Measurements from ENCODE around the gene PABPN1L.

DNA sequence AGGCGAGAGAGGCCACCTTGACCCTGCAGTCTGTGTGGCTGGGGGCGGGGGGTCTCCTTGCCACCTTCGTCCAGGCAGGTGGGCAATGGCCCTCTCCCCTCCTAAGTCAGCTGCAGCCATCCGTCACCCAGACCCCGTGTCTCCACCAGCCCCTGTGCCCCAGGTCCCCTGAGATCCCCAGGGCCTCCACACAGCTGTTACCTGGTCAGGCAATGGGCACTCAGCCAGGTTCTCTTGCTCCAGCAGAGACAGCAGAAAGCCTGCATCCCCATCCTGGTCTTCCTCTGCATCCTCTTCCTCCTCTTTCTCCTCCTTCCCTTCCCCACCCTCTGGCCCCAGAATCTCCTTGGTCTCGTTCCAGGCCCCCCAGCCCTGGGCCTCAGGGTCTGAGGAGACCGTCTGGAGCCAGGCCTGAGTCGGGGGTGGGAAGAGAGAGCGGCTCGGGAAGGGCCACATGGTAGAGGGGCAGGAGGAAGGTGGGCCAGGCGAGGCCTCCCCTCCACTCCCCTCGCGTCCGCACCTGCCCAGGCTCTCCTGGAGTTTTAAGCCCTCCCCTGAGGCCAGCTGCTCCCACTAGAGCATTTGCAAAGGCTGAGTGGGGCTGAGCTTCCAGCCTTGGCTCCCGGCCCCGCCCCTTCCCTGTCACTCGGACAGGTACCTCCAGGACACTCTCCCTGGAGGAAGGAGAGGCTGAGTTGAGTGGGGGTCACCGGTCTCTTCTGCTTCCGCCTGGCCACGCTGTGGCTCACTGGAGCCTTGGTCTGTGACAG, at the start of gene PABPN1L:
- TF ChIP-seq DMTF1 (CRISPR knock-in tag; IDR thresholded peaks at IDR 0.05) (no peak), SMC3 (IDR thresholded peaks at IDR 0.05; ENCODE audit: low read length) (no peak)
- TF ChIP-seq, protein P1, sequence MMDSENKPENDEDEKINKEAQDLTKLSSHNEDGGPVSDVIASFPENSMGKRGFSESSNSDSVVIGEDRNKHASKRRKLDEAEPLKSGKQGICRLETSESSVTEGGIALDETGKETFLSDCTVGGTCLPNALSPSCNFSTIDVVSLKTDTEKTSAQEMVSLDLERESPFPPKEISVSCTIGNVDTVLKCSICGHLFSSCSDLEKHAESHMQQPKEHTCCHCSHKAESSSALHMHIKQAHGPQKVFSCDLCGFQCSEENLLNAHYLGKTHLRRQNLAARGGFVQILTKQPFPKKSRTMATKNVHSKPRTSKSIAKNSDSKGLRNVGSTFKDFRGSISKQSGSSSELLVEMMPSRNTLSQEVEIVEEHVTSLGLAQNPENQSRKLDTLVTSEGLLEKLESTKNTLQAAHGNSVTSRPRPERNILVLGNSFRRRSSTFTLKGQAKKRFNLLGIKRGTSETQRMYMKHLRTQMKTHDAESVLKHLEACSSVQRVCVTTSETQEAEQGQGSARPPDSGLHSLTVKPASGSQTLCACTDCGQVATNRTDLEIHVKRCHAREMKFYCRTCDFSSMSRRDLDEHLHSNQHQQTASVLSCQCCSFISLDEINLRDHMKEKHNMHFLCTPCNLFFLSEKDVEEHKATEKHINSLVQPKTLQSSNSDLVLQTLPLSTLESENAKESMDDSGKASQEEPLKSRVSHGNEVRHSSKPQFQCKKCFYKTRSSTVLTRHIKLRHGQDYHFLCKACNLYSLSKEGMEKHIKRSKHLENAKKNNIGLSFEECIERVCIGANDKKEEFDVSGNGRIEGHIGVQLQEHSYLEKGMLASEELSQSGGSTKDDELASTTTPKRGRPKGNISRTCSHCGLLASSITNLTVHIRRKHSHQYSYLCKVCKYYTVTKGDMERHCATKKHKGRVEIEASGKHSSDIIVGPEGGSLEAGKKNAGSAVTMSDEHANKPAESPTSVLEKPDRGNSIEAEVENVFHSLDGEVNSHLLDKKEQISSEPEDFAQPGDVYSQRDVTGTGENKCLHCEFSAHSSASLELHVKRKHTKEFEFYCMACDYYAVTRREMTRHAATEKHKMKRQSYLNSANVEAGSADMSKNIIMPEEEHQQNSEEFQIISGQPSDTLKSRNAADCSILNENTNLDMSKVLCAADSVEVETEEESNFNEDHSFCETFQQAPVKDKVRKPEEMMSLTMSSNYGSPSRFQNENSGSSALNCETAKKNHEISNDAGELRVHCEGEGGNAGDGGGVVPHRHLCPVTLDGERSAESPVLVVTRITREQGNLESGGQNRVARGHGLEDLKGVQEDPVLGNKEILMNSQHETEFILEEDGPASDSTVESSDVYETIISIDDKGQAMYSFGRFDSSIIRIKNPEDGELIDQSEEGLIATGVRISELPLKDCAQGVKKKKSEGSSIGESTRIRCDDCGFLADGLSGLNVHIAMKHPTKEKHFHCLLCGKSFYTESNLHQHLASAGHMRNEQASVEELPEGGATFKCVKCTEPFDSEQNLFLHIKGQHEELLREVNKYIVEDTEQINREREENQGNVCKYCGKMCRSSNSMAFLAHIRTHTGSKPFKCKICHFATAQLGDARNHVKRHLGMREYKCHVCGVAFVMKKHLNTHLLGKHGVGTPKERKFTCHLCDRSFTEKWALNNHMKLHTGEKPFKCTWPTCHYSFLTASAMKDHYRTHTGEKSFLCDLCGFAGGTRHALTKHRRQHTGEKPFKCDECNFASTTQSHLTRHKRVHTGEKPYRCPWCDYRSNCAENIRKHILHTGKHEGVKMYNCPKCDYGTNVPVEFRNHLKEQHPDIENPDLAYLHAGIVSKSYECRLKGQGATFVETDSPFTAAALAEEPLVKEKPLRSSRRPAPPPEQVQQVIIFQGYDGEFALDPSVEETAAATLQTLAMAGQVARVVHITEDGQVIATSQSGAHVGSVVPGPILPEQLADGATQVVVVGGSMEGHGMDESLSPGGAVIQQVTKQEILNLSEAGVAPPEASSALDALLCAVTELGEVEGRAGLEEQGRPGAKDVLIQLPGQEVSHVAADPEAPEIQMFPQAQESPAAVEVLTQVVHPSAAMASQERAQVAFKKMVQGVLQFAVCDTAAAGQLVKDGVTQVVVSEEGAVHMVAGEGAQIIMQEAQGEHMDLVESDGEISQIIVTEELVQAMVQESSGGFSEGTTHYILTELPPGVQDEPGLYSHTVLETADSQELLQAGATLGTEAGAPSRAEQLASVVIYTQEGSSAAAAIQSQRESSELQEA (CRISPR knock-in tag; IDR thresholded peaks at IDR 0.05; ENCODE audit: not compliant biosample characterization) = no peak

Data from HepG2 (cell line).